IMR-90 (cell line): ENCODE results near the gene RFPL4AL1.

Experiments used
- CEBPB ChIP-seq: IDR thresholded peaks from 2 replicates; pipeline ENCODE4 v1.6.1; 2012; ENCODE audit warnings: low read depth, low read length, improper control_type of control experiment
- FOS ChIP-seq: fragments of 150-350 bp; IDR thresholded peaks from 2 replicates; pipeline ENCODE4 v1.6.1; 2016; ENCODE audit warnings: low read depth, low read length
- POLR2A ChIP-seq: IDR thresholded peaks from 2 replicates; pipeline ENCODE4 v1.6.1; 2012; ENCODE audit warnings: mild to moderate bottlenecking, low read depth, low read length
- SMC3 ChIP-seq: fragments of 150-350 bp; IDR thresholded peaks from 2 replicates; pipeline ENCODE4 v1.6.1; 2016; ENCODE audit warnings: low read depth, mild to moderate bottlenecking, antibody characterized with exemption, low read length, moderate library complexity
- TF ChIP-seq, protein P1 (sequence below): conservative IDR thresholded peaks from 2 replicates; pipeline ENCODE4 v1.5.1; 2012; ENCODE audit warnings: mild to moderate bottlenecking, low read depth, low read length, improper control_type of control experiment
- TF ChIP-seq, protein P2 (sequence below): fragments of 150-350 bp; IDR thresholded peaks from 2 replicates; pipeline ENCODE4 v1.6.1; 2017; ENCODE audit warnings: mild to moderate bottlenecking, antibody characterized with exemption, low read length, low read depth

DNA sequence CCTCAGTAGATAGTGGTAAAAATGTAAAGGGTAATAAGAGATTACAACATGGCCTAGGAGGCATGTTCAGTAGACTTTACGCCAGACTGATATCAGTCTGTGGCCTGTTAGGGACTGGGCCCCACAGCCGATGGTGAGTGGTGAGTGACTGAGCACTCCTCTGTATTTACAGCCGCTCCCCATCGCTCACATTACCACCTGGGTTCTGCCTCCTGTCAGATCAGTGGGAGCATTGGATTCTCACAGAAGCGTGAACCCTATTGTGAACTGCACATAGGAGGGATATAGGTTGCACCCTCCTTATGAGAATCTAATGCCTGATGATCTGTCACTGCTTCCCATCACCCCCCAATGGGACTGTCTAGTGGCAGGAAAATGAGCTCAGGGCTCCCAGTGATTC, 45.0 kb downstream of the RFPL4AL1 start:
- TF ChIP-seq SMC3 = no peak
- TF ChIP-seq, protein P1, sequence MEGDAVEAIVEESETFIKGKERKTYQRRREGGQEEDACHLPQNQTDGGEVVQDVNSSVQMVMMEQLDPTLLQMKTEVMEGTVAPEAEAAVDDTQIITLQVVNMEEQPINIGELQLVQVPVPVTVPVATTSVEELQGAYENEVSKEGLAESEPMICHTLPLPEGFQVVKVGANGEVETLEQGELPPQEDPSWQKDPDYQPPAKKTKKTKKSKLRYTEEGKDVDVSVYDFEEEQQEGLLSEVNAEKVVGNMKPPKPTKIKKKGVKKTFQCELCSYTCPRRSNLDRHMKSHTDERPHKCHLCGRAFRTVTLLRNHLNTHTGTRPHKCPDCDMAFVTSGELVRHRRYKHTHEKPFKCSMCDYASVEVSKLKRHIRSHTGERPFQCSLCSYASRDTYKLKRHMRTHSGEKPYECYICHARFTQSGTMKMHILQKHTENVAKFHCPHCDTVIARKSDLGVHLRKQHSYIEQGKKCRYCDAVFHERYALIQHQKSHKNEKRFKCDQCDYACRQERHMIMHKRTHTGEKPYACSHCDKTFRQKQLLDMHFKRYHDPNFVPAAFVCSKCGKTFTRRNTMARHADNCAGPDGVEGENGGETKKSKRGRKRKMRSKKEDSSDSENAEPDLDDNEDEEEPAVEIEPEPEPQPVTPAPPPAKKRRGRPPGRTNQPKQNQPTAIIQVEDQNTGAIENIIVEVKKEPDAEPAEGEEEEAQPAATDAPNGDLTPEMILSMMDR = no peak
- TF ChIP-seq CEBPB = no peak
- TF ChIP-seq, protein P2, sequence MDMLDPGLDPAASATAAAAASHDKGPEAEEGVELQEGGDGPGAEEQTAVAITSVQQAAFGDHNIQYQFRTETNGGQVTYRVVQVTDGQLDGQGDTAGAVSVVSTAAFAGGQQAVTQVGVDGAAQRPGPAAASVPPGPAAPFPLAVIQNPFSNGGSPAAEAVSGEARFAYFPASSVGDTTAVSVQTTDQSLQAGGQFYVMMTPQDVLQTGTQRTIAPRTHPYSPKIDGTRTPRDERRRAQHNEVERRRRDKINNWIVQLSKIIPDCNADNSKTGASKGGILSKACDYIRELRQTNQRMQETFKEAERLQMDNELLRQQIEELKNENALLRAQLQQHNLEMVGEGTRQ = no peak
- TF ChIP-seq FOS = no peak
- no peak for TF ChIP-seq POLR2A
